Naive thymus-derived CD8-positive, alpha-beta T cell (primary cell): ENCODE measurements around the gene IL17RD. TPM values are rescaled to one million over a fixed set of nuclear protein-coding genes. Genes with fewer than 3 reads are reported as not detected.

ENCODE experiments used
- ATAC-seq, 2 donors: fragments of 150-1000 bp; cut with Tn5 transposase in 1 of 2; sonication (Bioruptor Pico), chemical (Tn5 transposase) in 1 of 2; 1 replicate in 1 of 2; 2 replicates in 1 of 2; pipeline ENCODE4 v1.10.0; 2021; ENCODE audit warnings: mild to moderate bottlenecking in 2 of 2, moderate library complexity in 2 of 2
- POLR2A ChIA-PET: fragments of 350-600 bp; sonication (Branson Sonifier 250); formaldehyde crosslinking; loops from one replicate; lab custom pipeline; 2021; ENCODE audit warnings: antibody characterized with exemption; lab: Charles Lee
- DNase-seq, 10 donors: peaks; one replicate each; pipeline versions ENCODE4 v3.0.0 to v3.0.0-alpha.2; 2020 to 2022
- H3K27ac Mint-ChIP-seq, 10 donors: one replicate each; pipeline ENCODE4 v1.8.0; 2020 to 2022; ENCODE audit warnings: mild to moderate bottlenecking in 10 of 10, mixed read lengths in 10 of 10, moderate library complexity in 4 of 10, inconsistent platforms in 1 of 10
- H3K27me3 Mint-ChIP-seq, 5 donors: one replicate each; pipeline ENCODE4 v1.8.0; 2021 to 2022; ENCODE audit warnings: mixed read lengths in 5 of 5
- H3K36me3 Mint-ChIP-seq, 3 donors: one replicate each; pipeline ENCODE4 v1.8.0; 2020 to 2022; ENCODE audit warnings: mixed read lengths in 3 of 3, mild to moderate bottlenecking in 2 of 3, inconsistent platforms in 1 of 3
- H3K4me1 Mint-ChIP-seq, 4 donors: one replicate each; pipeline ENCODE4 v1.8.0; 2021 to 2022; ENCODE audit warnings: mixed read lengths in 4 of 4
- H3K4me3 Mint-ChIP-seq, 10 donors: one replicate each; pipeline ENCODE4 v1.8.0; 2020 to 2022; ENCODE audit warnings: mild to moderate bottlenecking in 10 of 10, mixed read lengths in 10 of 10, moderate library complexity in 6 of 10, inconsistent platforms in 1 of 10
- H3K9me3 Mint-ChIP-seq, 9 donors: one replicate each; pipeline ENCODE4 v1.8.0; 2020 to 2022; ENCODE audit warnings: mixed read lengths in 9 of 9, mild to moderate bottlenecking in 3 of 9, inconsistent platforms in 1 of 9, moderate library complexity in 1 of 9
- polyA plus RNA-seq, 3 donors: library from polyadenylated mRNA; unstranded; fragments of 300-500 nt; fragmentation: Illumina TruSeq; gene quantifications; one replicate each; pipeline ENCODE4 v1.2.3, GENCODE V29; 2021
- total RNA-seq, 8 experiments: library from RNA in 2 of 8; stranded (reverse) in 2 of 8; gene quantifications; one replicate each; pipeline ENCODE4 v1.2.3 and lab custom pipeline; 2021 to 2026

Gene IL17RD
- total and polyA plus RNA-seq, 5 experiments from 2014 or later, result not detected

GRCh38 chr3:57135964-57136719, 29.0 kb downstream of the IL17RD start:
- H3K4me1 Mint-ChIP-seq, result no peaks in the 10 kb centered on the region
- DNase-seq, result no peak
- H3K4me3 Mint-ChIP-seq, result no peak overlapping the region
- peaks cover 5 to 28% (median 12%) of the 10 kb centered on the region in 5 donors for H3K27me3 Mint-ChIP-seq
- no peak for ATAC-seq
- POLR2A ChIA-PET, result no interaction called here
- no peak overlapping the region for H3K27ac Mint-ChIP-seq
- no peaks in the 10 kb centered on the region for H3K36me3 Mint-ChIP-seq
- no peaks in the 10 kb centered on the region for H3K9me3 Mint-ChIP-seq

GRCh38 chr3:57133157-57133556, 32.0 kb downstream of the IL17RD start:
- DNase-seq, result no peak
- Mint-ChIP-seq H3K27me3 (peaks cover 5 to 18% (median 8%) of the 10 kb centered on the region in 5 donors), H3K4me3 (no peak overlapping the region), H3K4me1 (peaks cover 0 to 5% (median 2%) of the 10 kb centered on the region in 4 donors), H3K9me3 (no peaks in the 10 kb centered on the region), H3K27ac (no peak overlapping the region), H3K36me3 (no peaks in the 10 kb centered on the region)
- no peak for ATAC-seq
- POLR2A ChIA-PET, result no interaction called here

- Mint-ChIP-seq H3K27ac (no peak overlapping the region), H3K9me3 (no peaks in the 10 kb centered on the region), H3K4me1 (peaks cover 0 to 5% (median 2%) of the 10 kb centered on the region in 4 donors), H3K4me3 (no peak overlapping the region), H3K36me3 (no peaks in the 10 kb centered on the region), H3K27me3 (peaks cover 2 to 14% (median 4%) of the 10 kb centered on the region in 5 donors)
- ATAC-seq, result no peak
- POLR2A ChIA-PET, result no interaction called here
- no peak for DNase-seq
These were observed 32.5 kb downstream of the IL17RD start for GRCh38 chr3:57132674-57133073.

GRCh38 chr3:57131210-57131588, 34.0 kb downstream of the IL17RD start:
- Mint-ChIP-seq H3K4me3 (no peak overlapping the region), H3K27me3 (peaks cover 0 to 6% (median 3%) of the 10 kb centered on the region in 5 donors), H3K36me3 (no peaks in the 10 kb centered on the region), H3K27ac (no peak overlapping the region), H3K9me3 (no peaks in the 10 kb centered on the region), H3K4me1 (peaks cover 0 to 5% (median 2%) of the 10 kb centered on the region in 4 donors)
- ATAC-seq (no peak), DNase-seq (no peak)
- POLR2A ChIA-PET, result no interaction called here

- H3K4me1 Mint-ChIP-seq, result peaks cover 0 to 5% (median 2%) of the 10 kb centered on the region in 4 donors
- H3K27ac Mint-ChIP-seq, result peak overlapping the region in 2 of 10 donors; percentile 22 to 45
- POLR2A ChIA-PET, result no interaction called here
- no peak overlapping the region for H3K4me3 Mint-ChIP-seq
- H3K9me3 Mint-ChIP-seq, result no peaks in the 10 kb centered on the region
- peaks cover 0 to 3% (median 3%) of the 10 kb centered on the region in 5 donors for H3K27me3 Mint-ChIP-seq
- DNase-seq (no peak), ATAC-seq (no peak)
- H3K36me3 Mint-ChIP-seq, result no peaks in the 10 kb centered on the region
These were observed 34.5 kb downstream of the IL17RD start for GRCh38 chr3:57130571-57131209.

- Mint-ChIP-seq H3K4me1 (peaks cover 0 to 5% (median 2%) of the 10 kb centered on the region in 4 donors), H3K27me3 (peaks cover 0 to 3% (median 3%) of the 10 kb centered on the region in 5 donors), H3K4me3 (no peak overlapping the region), H3K36me3 (no peaks in the 10 kb centered on the region), H3K9me3 (no peaks in the 10 kb centered on the region), H3K27ac (no peak overlapping the region)
- ATAC-seq, result no peak
- POLR2A ChIA-PET, result no interaction called here
- DNase-seq, result no peak
These were observed 36.1 kb downstream of the IL17RD start for GRCh38 chr3:57128826-57129667.

- POLR2A ChIA-PET, result no interaction called here
- H3K9me3 Mint-ChIP-seq, result no peaks in the 10 kb centered on the region
These were observed 37.1 kb downstream of the IL17RD start for GRCh38 chr3:57127891-57128518.

GRCh38 chr3:57126244-57126643, 38.9 kb downstream of the IL17RD start:
- Mint-ChIP-seq H3K4me3 (no peak overlapping the region), H3K27me3 (peaks cover 3 to 12% (median 9%) of the 10 kb centered on the region in 5 donors), H3K4me1 (peaks cover 0 to 5% (median 2%) of the 10 kb centered on the region in 4 donors), H3K27ac (no peak overlapping the region), H3K9me3 (no peaks in the 10 kb centered on the region), H3K36me3 (no peaks in the 10 kb centered on the region)
- DNase-seq, result no peak
- POLR2A ChIA-PET, result no interaction called here
- no peak for ATAC-seq

More at GRCh38 chr3:57127891-57128518, 37.1 kb downstream of the IL17RD start:
- ATAC-seq, result no peak
- Mint-ChIP-seq H3K36me3 (no peaks in the 10 kb centered on the region), H3K27ac (no peak overlapping the region), H3K4me3 (no peak overlapping the region), H3K27me3 (peaks cover 0 to 8% (median 3%) of the 10 kb centered on the region in 5 donors), H3K4me1 (peaks cover 0 to 5% (median 2%) of the 10 kb centered on the region in 4 donors)
- no peak for DNase-seq

GRCh38 chr3:57120451-57121174, 44.5 kb downstream of the IL17RD start:
- no peak for ATAC-seq
- Mint-ChIP-seq H3K4me3 (no peak overlapping the region), H3K27ac (no peak overlapping the region), H3K27me3 (peaks cover 0 to 14% (median 6%) of the 10 kb centered on the region in 5 donors), H3K4me1 (no peaks in the 10 kb centered on the region), H3K36me3 (no peaks in the 10 kb centered on the region), H3K9me3 (no peaks in the 10 kb centered on the region)
- no peak for DNase-seq
- POLR2A ChIA-PET, result no interaction called here

GRCh38 chr3:57120040-57120439, 45.1 kb downstream of the IL17RD start:
- ATAC-seq (no peak), DNase-seq (no peak)
- peaks cover 0 to 14% (median 6%) of the 10 kb centered on the region in 5 donors for H3K27me3 Mint-ChIP-seq
- H3K4me3 Mint-ChIP-seq, result no peak overlapping the region
- no peaks in the 10 kb centered on the region for H3K4me1 Mint-ChIP-seq
- POLR2A ChIA-PET, result no interaction called here
- no peak overlapping the region for H3K27ac Mint-ChIP-seq
- no peaks in the 10 kb centered on the region for H3K9me3 Mint-ChIP-seq
- H3K36me3 Mint-ChIP-seq, result no peaks in the 10 kb centered on the region

GRCh38 chr3:57118254-57118653, 46.9 kb downstream of the IL17RD start:
- Mint-ChIP-seq H3K27me3 (peaks cover 2 to 14% (median 4%) of the 10 kb centered on the region in 5 donors), H3K9me3 (no peaks in the 10 kb centered on the region), H3K27ac (no peak overlapping the region), H3K36me3 (no peaks in the 10 kb centered on the region), H3K4me1 (no peaks in the 10 kb centered on the region), H3K4me3 (no peak overlapping the region)
- ATAC-seq (no peak), DNase-seq (no peak)
- POLR2A ChIA-PET, result no interaction called here

GRCh38 chr3:57116501-57116900, 48.7 kb downstream of the IL17RD start:
- POLR2A ChIA-PET, result no interaction called here
- Mint-ChIP-seq H3K27ac (no peak overlapping the region), H3K36me3 (no peaks in the 10 kb centered on the region), H3K27me3 (peaks cover 1 to 7% (median 2%) of the 10 kb centered on the region in 5 donors), H3K4me3 (no peak overlapping the region), H3K4me1 (no peaks in the 10 kb centered on the region), H3K9me3 (no peaks in the 10 kb centered on the region)
- no peak for ATAC-seq
- no peak for DNase-seq
